ENCODE data around the gene ANKS6.
"Not testable (repeated sequence)": the region's sequence is repeated elsewhere in the genome, so short reads cannot be mapped to it uniquely, and the experiment has no call there.

The ANKS6 gene

GRCh38 chr9:98702835-98703380 is 93.4 kb downstream of the ANKS6 start:
- DNase-seq (ENCODE audit: low read depth in 2 of 2) = no peak

GRCh38 chr9:98702340-98702739 is 94.0 kb downstream of the ANKS6 start:
- DNase-seq (ENCODE audit: low read depth in 2 of 2) = no peak

- no peak for DNase-seq (ENCODE audit: low read depth in 2 of 2)
Observed at GRCh38 chr9:98701576-98701975, 94.8 kb downstream of the ANKS6 start.

GRCh38 chr9:98700801-98701200 is 95.6 kb downstream of the ANKS6 start:
- no peak for DNase-seq (ENCODE audit: low read depth in 2 of 2)

- DNase-seq (ENCODE audit: low read depth in 2 of 2) = no peak
Observed at GRCh38 chr9:98698856-98699255, 97.5 kb downstream of the ANKS6 start.

- DNase-seq (ENCODE audit: low read depth in 2 of 2) = no peak
Observed at GRCh38 chr9:98694943-98695342, 101.4 kb downstream of the ANKS6 start.

- no peak for DNase-seq (ENCODE audit: low read depth in 2 of 2)
Observed at GRCh38 chr9:98692392-98692791, 104.0 kb downstream of the ANKS6 start.

- no peak for DNase-seq (ENCODE audit: low read depth in 2 of 2)
Observed at GRCh38 chr9:98691890-98692289, 104.5 kb downstream of the ANKS6 start.

GRCh38 chr9:98690686-98691085 is 105.7 kb downstream of the ANKS6 start:
- no peak for DNase-seq (ENCODE audit: low read depth in 2 of 2)

GRCh38 chr9:98688710-98689495 is 107.5 kb downstream of the ANKS6 start:
- DNase-seq (ENCODE audit: low read depth in 2 of 2) = no peak

GRCh38 chr9:98687911-98688310 is 108.4 kb downstream of the ANKS6 start:
- DNase-seq (ENCODE audit: low read depth in 2 of 2) = no peak

GRCh38 chr9:98686961-98687855 is 109.1 kb downstream of the ANKS6 start:
- no peak for DNase-seq (ENCODE audit: low read depth in 2 of 2)

- not testable (repeated sequence) for DNase-seq (ENCODE audit: low read depth in 2 of 2)
Observed at GRCh38 chr9:98684816-98685215, 111.5 kb downstream of the ANKS6 start.
